NCI-H146 treated with DMSO at 0.1 percent for 48 hours (cell line): Measurements from ENCODE around the gene FSTL4.

Experiments used
- DNase-seq: peaks from one replicate; lab custom pipeline; 2025; ENCODE audit not compliant: unreplicated experiment; lab: John Stamatoyannopoulos, UW

Gene FSTL4

GRCh38 chr5:133370904-133371303 is 241.4 kb downstream of the FSTL4 start:
- no peak for DNase-seq

- no peak for DNase-seq
Observed at GRCh38 chr5:133370036-133370831, 242.1 kb downstream of the FSTL4 start.

- no peak for DNase-seq
Observed at GRCh38 chr5:133368916-133369783, 243.2 kb downstream of the FSTL4 start.

- no peak for DNase-seq
Observed at GRCh38 chr5:133367984-133368383, 244.4 kb downstream of the FSTL4 start.

GRCh38 chr5:133367071-133367786 is 245.1 kb downstream of the FSTL4 start:
- DNase-seq, result no peak

- no peak for DNase-seq
Observed at GRCh38 chr5:133366438-133366837, 245.9 kb downstream of the FSTL4 start.

- DNase-seq, result no peak
Observed at GRCh38 chr5:133365738-133366137, 246.6 kb downstream of the FSTL4 start.

- DNase-seq, result no peak
Observed at GRCh38 chr5:133364936-133365707, 247.2 kb downstream of the FSTL4 start.

GRCh38 chr5:133363807-133364587 is 248.3 kb downstream of the FSTL4 start:
- DNase-seq, result no peak

GRCh38 chr5:133362438-133362837 is 249.9 kb downstream of the FSTL4 start:
- DNase-seq, result no peak

GRCh38 chr5:133361922-133362321 is 250.4 kb downstream of the FSTL4 start:
- no peak for DNase-seq

GRCh38 chr5:133360693-133361472 is 251.5 kb downstream of the FSTL4 start:
- DNase-seq, result no peak

GRCh38 chr5:133359861-133360260 is 252.5 kb downstream of the FSTL4 start:
- no peak for DNase-seq

GRCh38 chr5:133358271-133358670 is 254.1 kb downstream of the FSTL4 start:
- DNase-seq, result no peak

GRCh38 chr5:133357758-133358157 is 254.6 kb downstream of the FSTL4 start:
- no peak for DNase-seq

- no peak for DNase-seq
Observed at GRCh38 chr5:133356984-133357421, 255.3 kb downstream of the FSTL4 start.

- DNase-seq, result no peak
Observed at GRCh38 chr5:133356396-133356983, 255.9 kb downstream of the FSTL4 start.

- DNase-seq, result no peak
Observed at GRCh38 chr5:133354323-133355185, 257.8 kb downstream of the FSTL4 start.
